ENCODE data around the gene FILIP1. TPM values are rescaled to one million over a fixed set of nuclear protein-coding genes. Genes with fewer than 3 reads are reported as not detected.

The FILIP1 gene
- total RNA-seq, 1 experiment from 2014 or later = not detected

DNA sequence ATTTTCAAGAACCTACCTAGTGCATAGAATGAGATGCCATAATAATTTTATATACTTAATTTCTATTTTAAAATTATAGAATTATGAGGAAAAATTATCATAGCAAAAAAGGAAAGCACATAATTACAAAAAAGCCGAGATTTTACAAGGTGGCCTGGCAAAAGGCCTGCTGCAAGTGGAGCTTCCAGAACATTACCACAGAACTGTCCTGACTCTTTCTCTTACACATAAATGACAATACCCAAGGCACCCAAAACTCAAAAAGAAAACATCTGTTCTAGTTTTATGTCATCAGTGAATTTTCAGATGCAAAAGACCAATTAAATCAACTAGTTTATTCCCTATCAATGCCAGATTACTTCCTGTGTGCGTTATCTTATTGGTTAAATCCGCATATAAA, 74.2 kb downstream of the FILIP1 start:
- Histone ChIP-seq H3K4me3 (ENCODE audit: low read length) (no peak overlapping the region), H3K9me3 (ENCODE audit: low read length) (no peaks in the 10 kb centered on the region), H3K4me1 (ENCODE audit: insufficient read depth, low read length) (peaks cover 9% of the 10 kb centered on the region), H3K79me2 (ENCODE audit: low read length) (no peaks in the 10 kb centered on the region), H3K36me3 (ENCODE audit: low read depth, low read length) (no peaks in the 10 kb centered on the region), H3F3A (ENCODE audit: low read length, unreplicated experiment) (no peaks in the 10 kb centered on the region), H3K4me2 (ENCODE audit: low read length) (no peak overlapping the region), H4K20me1 (ENCODE audit: low read length) (no peaks in the 10 kb centered on the region), H3K27ac (ENCODE audit: low read length) (no peak overlapping the region), H2AFZ (ENCODE audit: low read length) (no peak overlapping the region), H3K9me2 (replicated peaks; ENCODE audit: low read length) (no peaks in the 10 kb centered on the region), H3K27me3 (ENCODE audit: low read length) (no peaks in the 10 kb centered on the region), H3K9ac (ENCODE audit: low read length) (no peak overlapping the region)
- POLR2A ChIA-PET (ENCODE audit: unreplicated experiment) = no interaction called here
- TF ChIP-seq EZH2 (IDR thresholded peaks at IDR 0.05; ENCODE audit: low read length, unreplicated experiment) (no peak), CTCF (conservative IDR thresholded peaks at IDR 0.05; ENCODE audit: low read depth, low read length) (no peak), EZH2phosphoT487 (IDR thresholded peaks at IDR 0.05; ENCODE audit: borderline replicate concordance, low read length) (no peak)
- CTCF ChIA-PET = no interaction called here
- intact Hi-C loops (cut with micrococcal nuclease) = no loop called here
- no TSS peak for BruUV-seq (replicated peaks)
- no peak for DNase-seq
- ATAC-seq = no peak

- Histone ChIP-seq H3K36me3 (ENCODE audit: low read depth, low read length) (no peaks in the 10 kb centered on the region), H3K9ac (ENCODE audit: low read length) (no peak overlapping the region), H2AFZ (ENCODE audit: low read length) (no peak overlapping the region), H3K4me1 (ENCODE audit: insufficient read depth, low read length) (peaks cover 21% of the 10 kb centered on the region), H3K27me3 (ENCODE audit: low read length) (no peaks in the 10 kb centered on the region), H3F3A (ENCODE audit: low read length, unreplicated experiment) (no peaks in the 10 kb centered on the region), H3K9me3 (ENCODE audit: low read length) (no peaks in the 10 kb centered on the region), H3K27ac (ENCODE audit: low read length) (no peak overlapping the region), H3K4me2 (ENCODE audit: low read length) (no peak overlapping the region), H3K79me2 (ENCODE audit: low read length) (no peaks in the 10 kb centered on the region), H3K4me3 (ENCODE audit: low read length) (no peak overlapping the region), H3K9me2 (replicated peaks; ENCODE audit: low read length) (no peaks in the 10 kb centered on the region), H4K20me1 (ENCODE audit: low read length) (no peaks in the 10 kb centered on the region)
- ChIA-PET POLR2A (ENCODE audit: unreplicated experiment) (no interaction called here), CTCF (no interaction called here)
- TF ChIP-seq EZH2phosphoT487 (IDR thresholded peaks at IDR 0.05; ENCODE audit: borderline replicate concordance, low read length) = no peak
- TF ChIP-seq EZH2 (IDR thresholded peaks at IDR 0.05; ENCODE audit: low read length, unreplicated experiment) = no peak
- TF ChIP-seq CTCF (conservative IDR thresholded peaks at IDR 0.05; ENCODE audit: low read depth, low read length) = no peak
- BruUV-seq (replicated peaks) = no TSS peak
- intact Hi-C loops (cut with micrococcal nuclease) = no loop called here
- DNase-seq (peak; percentile 16), ATAC-seq (peak; percentile 54; the same call in 1 of the 2 replicates)
Observed at GRCh38 chr6:75418233-75418632, 75.4 kb downstream of the FILIP1 start.

- Histone ChIP-seq H3K27me3 (ENCODE audit: low read length) (no peaks in the 10 kb centered on the region), H3K4me1 (ENCODE audit: insufficient read depth, low read length) (peaks cover 24% of the 10 kb centered on the region), H3K27ac (ENCODE audit: low read length) (no peak overlapping the region), H4K20me1 (ENCODE audit: low read length) (no peaks in the 10 kb centered on the region), H3K36me3 (ENCODE audit: low read depth, low read length) (no peaks in the 10 kb centered on the region), H3K9ac (ENCODE audit: low read length) (no peak overlapping the region), H3K4me3 (ENCODE audit: low read length) (no peak overlapping the region), H3K79me2 (ENCODE audit: low read length) (no peaks in the 10 kb centered on the region), H3K9me3 (ENCODE audit: low read length) (no peaks in the 10 kb centered on the region), H3K4me2 (ENCODE audit: low read length) (no peak overlapping the region), H2AFZ (ENCODE audit: low read length) (no peak overlapping the region), H3F3A (ENCODE audit: low read length, unreplicated experiment) (no peaks in the 10 kb centered on the region), H3K9me2 (replicated peaks; ENCODE audit: low read length) (no peaks in the 10 kb centered on the region)
- ATAC-seq (no peak), DNase-seq (no peak)
- ChIA-PET CTCF (no interaction called here), POLR2A (ENCODE audit: unreplicated experiment) (no interaction called here)
- intact Hi-C loops (cut with micrococcal nuclease) = no loop called here
- no TSS peak for BruUV-seq (replicated peaks)
- TF ChIP-seq EZH2 (IDR thresholded peaks at IDR 0.05; ENCODE audit: low read length, unreplicated experiment) (no peak), CTCF (conservative IDR thresholded peaks at IDR 0.05; ENCODE audit: low read depth, low read length) (no peak)
Observed at GRCh38 chr6:75416443-75416842, 77.2 kb downstream of the FILIP1 start.
